Umbilical cord (tissue), 2 donors: Measurements from ENCODE around the gene ARHGEF37. TPM values are rescaled to one million over a fixed set of nuclear protein-coding genes. Genes with fewer than 3 reads are reported as not detected.

Experiments
- DNase-seq: peaks from one replicate; pipeline ENCODE4 v3.0.0-alpha.2; 2015; ENCODE audit warnings: low spot score
- total RNA-seq: library from RNA; depleted of rRNA; stranded (reverse); fragments of >200 nt; gene quantifications from one replicate; pipeline ENCODE4 v1.2.3, GENCODE V29; 2014; ENCODE audit warnings: low replicate concordance; ENCODE audit not compliant: insufficient read depth

The ARHGEF37 gene
- total RNA-seq, 1 donor from 2014 or later, result 3.6 TPM

DNA sequence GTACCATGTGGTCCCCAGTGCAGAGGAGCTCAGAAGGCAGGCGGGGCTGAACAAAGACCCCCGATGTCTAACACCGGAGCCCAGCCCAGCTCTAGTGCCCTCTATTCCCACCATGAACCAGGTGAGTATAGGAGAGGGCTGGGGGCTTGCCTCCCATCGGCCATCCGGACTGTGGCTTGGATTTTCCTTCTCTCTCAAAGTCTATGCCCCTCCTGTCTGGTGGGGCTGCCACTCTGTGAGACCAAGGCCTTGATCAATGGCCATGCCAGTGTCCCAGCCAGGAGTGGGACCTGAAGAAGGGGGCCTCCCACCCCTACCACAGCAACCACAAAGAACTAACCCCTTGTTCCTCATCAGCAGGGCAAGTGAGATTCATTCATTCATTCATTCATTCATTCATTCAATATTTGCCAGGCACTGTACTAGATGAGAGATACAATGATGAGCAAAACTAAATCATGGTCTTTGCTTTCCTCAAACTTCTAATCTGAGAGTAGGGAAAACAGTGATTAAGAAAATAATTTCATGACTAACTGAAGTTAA lies 47.6 kb downstream of the ARHGEF37 start:
- DNase-seq, result no peak

GRCh38 chr5:149629421-149629820 lies 48.1 kb downstream of the ARHGEF37 start:
- no peak for DNase-seq

DNA sequence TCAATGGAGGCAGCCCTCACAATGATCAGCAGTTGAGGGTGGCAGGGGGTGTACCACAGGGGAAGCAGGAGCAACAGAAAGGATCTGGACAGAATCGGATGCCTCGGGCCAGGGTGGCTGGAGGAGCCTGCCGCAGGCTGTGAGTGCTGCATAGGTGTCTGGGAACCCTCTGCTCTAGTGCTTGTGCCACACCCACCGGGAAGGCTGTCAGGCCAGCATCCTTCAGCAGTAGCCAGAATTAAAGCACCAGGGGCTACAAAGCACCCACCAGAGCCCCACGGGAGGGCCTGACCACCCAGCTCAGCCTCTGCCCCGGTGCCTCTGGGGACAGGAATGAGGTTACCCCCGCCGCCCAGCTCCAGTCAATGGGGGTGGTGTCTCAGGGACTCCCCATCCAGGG lies 49.0 kb downstream of the ARHGEF37 start:
- no peak for DNase-seq

- DNase-seq, result no peak
Measured at GRCh38 chr5:149631506-149631905, 50.2 kb downstream of the ARHGEF37 start.

DNA sequence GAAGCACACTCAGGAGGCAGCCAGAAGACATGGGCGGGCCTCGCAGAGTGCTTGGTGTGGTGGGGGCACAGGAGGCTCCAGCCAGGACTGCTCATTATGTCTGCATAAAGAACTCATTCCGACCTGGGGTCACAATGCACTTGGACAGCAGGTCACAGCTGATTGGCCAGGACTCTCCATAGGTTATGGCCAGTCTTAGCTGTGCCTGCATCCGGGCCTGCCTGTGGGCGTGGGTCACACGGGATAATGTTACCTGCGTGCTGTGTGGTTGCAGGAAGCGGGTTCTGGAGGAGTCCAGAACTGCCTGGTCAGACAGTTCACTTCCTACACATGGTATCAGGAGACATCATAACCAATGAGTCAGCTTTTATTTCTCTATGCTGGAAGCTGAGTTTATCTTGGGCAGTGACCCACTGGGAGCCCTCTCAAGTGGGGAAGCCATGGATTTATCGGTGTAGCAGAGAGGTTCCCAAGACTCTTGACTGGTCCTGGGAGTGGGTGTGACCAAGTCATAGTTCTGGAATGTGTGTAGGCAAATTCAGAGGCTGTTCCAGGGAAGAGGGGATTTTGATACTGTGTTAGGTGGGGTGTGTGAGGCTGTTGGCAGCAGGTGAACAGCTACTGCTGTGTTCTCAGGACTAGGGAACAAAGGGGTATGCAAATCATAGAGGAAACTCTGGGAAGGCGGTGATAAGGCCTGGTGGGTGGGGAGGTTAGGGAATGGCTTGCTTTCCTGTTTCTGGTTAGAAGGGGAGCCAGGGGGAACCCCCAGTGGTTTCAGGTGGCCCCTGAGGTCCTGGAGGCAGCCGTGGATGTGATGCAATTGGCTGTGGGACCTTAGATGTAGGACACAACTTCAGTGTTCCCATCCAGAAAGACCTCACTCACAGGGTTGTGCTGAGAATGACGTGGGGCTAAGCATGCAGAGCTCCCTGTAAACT lies 51.3 kb downstream of the ARHGEF37 start:
- DNase-seq, result peak; percentile 29

- DNase-seq, result no peak
Measured at GRCh38 chr5:149633476-149634350, 52.4 kb downstream of the ARHGEF37 start.

GRCh38 chr5:149635394-149635793 lies 54.1 kb downstream of the ARHGEF37 start:
- DNase-seq, result no peak

DNA sequence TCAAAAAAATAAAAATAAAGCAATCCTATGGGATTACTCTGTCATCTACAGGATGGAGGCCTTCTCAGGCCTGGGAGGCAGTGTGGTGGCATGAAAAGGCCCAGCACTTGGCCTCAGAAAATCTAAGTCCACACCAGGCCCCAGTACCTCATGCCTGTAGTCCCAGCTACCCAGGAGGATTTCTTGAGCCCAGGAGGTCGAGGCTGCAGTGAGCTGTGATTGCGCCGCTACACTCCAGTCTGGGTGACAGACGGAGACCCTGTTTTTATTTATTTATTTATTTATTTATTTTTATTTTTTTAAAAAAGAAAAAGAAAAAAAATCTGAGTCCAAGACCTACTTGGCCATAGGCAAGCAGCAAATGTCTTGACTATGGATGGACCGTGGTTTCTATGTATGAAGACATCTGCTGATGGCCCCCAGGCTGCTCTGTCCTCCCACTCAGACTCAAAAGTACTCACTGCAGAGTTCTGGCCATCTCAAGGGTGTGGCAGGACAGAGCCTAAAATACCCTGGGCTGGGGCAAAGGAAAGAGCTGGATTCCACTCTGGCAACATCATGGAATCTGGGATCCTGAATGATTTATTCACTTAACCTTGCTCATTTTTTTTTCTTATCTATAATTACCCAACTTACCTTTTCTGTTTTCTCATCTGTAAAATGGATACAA lies 55.0 kb downstream of the ARHGEF37 start:
- no peak for DNase-seq

DNA sequence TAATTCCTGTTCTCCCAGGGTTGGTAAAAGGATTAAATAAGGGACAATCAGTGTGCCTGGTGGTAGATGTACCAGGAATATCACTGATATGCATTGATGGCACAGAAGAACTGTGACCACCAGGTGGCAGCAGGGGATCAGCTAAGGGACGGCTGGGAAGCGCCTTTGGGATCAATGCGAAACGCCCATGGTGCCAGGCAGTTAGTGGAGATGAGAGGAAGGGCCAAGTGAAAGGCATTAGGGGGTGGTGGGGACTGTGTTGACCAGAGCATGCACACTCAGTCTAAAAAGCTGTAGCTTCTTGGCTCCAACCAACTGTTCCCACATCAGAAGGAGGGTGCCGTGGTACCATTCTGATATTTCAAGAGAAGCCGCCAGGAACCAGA lies 55.6 kb downstream of the ARHGEF37 start:
- DNase-seq, result peak; percentile 58

GRCh38 chr5:149638136-149638535 lies 56.8 kb downstream of the ARHGEF37 start:
- no peak for DNase-seq

DNA sequence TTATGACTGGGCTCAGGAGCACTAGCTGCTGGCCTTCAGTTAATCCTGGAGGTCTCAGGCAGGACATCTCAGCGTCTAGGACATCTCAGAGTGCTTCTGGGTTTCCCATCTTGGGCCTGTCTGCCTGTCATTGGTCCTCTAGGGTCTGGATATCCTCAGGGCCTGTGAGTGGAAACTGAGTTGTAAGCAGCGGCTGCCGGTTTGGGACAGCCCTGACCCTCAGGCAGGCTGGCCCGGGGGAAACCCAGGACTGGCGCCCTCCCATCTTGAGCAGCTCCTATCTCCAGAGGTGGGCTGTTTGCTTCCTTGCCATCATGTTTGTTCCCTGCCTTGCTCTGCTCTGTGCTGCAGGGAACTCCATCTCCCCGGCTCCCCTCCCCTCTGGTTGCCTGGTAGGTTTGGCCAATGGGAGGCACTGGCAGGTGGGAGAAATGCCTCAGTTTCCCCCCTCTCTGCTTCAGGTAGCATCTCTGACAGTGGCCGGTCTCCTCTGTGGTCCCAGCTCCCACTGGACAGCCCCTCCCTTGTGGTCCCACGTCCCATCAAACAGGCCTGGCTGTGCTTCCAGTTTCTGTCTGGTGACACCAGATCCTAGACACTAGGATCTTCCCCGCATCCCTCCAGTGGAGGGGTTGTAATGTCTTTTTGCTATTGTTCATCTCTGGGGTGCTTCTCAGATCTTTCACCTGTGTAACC lies 57.4 kb downstream of the ARHGEF37 start:
- no peak for DNase-seq

- no peak for DNase-seq
Measured at GRCh38 chr5:149639737-149640136, 58.4 kb downstream of the ARHGEF37 start.

DNA sequence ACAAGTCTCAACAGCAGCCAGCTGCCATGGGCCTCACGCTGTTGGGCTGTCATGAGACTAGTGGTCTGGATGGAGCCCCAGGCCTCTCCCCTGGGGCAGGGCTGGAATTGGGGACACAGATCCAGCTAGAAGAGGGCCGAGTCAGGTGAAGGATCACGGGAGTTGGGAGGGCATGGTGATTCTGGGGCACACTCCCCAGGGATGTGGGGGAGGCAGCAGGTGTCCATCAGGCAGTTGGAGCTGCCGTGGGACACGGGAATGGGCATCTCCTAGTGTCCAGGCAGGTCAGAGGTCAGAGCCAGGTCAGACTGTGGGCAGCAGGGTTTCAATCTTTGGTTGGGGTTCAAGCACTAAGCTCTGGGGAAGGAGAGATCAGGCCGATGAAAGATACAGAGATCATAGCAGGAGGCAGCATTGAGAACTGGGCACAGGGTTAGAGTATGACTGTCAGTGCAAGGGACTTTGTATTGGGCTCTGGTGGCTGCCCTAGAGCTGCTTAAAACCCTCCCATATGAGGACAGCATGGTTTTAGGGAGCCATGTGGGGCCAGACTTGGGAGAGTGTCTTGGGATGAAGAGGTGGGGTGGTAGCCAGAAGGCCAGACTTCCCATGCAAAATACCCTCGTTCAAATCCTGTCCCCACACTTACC lies 59.2 kb downstream of the ARHGEF37 start:
- DNase-seq, result no peak

DNA sequence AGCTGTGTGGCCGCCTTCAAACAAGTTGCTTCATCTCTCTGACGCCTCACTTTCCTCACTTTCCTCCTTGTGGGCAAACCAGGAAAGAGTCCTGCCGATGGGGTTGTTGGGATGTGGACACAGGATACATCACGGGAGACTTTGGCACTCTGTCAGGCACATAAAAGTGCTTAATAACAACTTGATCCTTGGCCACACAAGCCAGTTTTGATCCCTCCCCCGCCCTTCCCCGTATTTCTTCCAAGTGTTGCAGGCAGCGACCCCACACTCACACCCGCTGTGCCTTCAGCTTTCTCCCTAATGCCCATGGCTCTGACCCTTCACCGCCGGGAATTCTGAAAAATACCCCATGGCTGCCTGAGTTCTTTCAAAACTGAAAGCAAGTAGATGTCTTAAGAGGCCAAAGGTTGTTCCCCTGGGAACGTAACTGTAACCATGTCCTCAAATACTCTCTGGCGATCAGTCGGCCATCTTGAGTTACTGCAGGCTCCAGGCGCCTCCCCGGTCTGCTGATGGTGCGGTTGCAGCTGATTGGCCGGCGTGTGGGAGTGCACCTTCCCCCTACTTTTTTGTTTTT lies 59.8 kb downstream of the ARHGEF37 start:
- DNase-seq, result no peak

GRCh38 chr5:149641600-149641999 lies 60.3 kb downstream of the ARHGEF37 start:
- DNase-seq, result no peak

DNA sequence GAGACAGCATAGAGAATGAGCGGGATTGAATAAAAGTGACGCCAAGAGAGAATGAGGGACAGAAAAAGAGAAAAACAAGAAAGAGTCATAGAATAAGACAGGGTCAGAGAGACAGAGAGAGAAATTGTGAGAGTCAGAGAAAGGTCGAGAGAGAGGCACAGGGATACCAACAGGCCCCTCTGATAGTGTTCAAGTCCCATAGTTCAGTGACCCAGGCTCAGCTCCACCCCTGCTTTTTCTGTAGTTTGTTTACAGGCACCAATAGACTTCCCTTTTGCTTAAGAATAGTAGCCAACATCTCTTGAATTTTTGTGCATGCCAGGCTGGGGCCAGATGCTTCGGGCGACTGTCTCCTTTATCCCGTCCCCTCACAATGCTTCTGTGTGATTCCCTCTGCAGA lies 62.5 kb downstream of the ARHGEF37 start:
- DNase-seq, result no peak

- no peak for DNase-seq
Measured at GRCh38 chr5:149644629-149645028, 63.3 kb downstream of the ARHGEF37 start.

GRCh38 chr5:149645236-149645635 lies 63.9 kb downstream of the ARHGEF37 start:
- no peak for DNase-seq

DNA sequence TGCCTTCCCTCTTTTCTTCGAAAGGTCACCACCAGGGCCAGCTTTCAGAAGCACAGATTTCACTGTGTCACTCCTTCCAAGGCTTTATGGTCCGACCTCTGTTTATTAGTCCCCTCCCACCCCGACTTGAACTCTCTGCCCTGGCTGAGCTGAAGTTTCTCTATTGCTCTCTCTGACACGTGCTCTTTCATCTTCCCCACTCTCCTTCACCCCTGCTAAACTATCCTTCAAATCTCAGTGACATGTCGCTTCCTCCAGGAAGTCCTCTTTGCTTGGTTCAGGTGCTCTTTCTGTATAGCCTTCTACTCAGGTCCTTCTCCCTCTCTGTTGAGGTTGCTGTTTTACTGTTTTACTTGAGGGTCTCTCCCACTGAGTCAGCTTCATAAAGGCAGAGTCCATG lies 64.4 kb downstream of the ARHGEF37 start:
- DNase-seq, result no peak

- no peak for DNase-seq
Measured at GRCh38 chr5:149646564-149646963, 65.3 kb downstream of the ARHGEF37 start.
